HK-2 (cell line): ENCODE data around the gene MVK.

Experiments used
- DNase-seq: peaks from one replicate; pipeline ENCODE4 v3.0.0-alpha.2; 2018; ENCODE audit not compliant: unreplicated experiment

Gene MVK

DNA sequence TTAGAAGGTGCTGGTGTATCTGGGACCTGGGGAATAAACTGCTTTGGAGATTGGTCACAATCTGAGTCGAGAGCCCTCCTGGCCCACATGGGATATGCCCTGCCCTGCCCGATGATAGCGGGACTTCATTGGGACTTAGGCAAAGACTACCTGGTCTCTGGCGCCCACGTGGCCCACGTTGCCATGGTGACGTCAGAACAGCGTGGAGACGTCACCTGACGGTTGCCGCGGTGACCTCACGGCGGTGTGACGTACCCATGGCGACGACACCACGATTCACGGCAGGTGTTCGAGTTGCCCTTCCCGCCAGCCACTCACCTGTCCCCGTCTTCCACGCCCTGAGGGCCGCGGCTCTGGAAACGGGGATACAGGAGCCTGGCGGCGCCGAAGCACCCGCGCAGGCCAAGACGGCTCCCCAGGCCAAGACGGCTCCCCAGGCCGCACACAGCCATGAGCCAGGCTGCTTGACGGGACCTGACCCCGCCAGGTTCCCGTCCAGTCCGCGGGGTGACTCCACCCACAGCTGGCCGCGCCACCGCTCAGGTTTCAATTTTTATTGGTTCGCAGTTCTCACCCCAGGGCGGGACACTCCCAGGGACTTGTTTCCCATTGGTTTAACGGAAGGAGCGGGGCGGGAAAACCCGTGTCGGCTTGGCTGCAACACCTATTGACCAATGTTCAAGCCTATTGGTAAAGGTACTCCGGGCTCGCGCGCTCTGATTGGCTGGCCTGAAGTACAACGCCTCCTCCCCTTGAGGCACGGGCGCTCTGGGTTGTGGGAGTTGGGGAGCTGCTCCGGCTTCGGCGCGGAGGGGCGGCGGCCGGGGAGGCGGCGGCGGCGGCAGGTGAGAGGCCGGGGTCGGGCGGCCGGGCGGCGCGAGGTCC, at the start of gene MVK, which contains the start of gene MMAB:
Gene MVK, plus strand, starts transcription at position 766 of the 885 bp plus-strand sequence. CDS start 1,029 bp downstream, outside the sequence.
Gene MMAB, minus strand, starts transcription at position 476 of the 885 bp plus-strand sequence. Its CDS starts 24 bp downstream, at position 452.
- peak; percentile 99 for DNase-seq

DNA sequence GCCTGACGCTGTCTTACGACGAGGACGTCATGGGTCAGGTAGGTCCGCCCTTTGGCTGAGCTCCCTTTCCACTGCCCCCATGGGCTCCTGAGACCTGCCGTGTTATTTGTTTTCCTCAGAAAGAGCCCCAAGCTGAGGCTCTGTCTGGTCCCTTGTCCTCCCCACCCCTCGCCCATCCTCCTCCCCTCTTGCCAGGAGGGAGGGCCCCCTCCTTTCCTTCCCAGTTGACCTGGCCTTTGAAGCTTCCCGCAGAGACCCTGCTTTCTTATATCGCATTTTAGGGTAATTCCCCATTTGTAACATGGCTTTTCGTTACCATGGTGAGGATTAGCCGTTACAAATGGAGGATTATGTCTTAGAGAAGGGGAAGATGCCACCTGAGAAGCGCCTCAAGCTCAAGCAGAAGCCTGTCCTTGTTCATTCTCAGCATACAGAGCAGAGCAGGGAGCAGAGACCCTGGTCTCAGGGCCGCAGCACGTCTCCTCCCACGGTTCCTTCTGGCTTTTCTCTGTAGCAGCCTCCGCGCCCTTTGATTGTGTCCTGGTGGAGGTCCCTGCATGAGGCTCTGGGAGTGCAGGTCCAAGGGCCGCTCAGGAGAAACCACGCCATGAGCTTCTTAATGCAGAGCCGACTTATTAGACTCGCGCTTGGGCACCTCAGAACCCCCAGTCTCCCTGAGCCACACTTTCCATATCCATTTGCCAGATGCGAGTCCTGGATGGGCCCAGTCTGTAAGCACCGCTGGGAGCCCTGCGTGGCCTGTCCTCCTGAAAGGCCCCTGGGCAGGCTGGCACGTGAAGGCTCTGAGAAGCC, 48.9 kb upstream of the MVK start:
- DNase-seq = no peak

DNA sequence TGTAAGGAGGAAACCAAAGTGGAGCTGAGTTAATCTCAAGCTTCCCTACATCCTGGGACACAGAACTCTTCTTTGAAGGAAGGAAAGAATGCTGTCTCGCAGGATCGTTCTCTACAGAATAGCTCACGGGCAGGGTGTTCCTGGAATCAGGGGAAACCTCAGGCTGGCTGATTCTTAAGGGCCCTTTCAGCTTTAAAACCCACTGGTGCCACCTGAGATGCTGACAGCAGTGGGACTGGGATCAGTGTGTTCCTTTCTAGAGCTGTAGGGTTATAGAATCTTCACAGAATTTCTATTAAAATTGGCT, 48.4 kb upstream of the MVK start:
- DNase-seq = no peak

DNA sequence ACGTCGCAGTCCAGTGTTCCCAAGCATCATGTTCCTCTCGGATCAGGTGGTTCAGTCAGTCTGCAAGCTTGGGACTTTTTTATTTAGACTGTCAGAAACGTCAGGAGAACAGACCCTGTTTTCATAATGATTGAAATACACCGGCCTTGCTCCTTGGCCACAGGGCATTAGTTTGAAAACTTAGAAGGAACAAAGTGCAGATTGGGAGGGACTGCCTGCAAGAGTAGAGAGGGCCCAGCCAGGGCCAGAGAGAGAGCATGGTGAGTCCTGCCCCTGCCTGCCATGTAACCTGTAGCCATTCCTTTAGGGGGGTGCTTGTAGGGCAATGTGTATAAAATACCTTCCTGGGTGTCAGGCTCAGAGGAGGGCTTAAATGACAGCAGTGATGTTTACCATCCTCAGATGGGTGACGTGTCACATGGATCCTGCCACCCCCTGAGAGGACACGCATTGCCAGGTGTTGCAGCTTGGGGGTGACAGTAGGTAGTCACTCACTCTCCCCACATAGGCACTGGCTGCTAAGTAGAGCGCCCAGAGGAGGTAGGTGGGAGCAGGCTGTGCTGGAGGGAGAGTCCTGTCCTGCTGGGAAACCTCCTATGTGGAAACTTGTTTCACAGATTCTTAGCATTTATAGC, 46.0 kb upstream of the MVK start:
- DNase-seq = no peak

DNA sequence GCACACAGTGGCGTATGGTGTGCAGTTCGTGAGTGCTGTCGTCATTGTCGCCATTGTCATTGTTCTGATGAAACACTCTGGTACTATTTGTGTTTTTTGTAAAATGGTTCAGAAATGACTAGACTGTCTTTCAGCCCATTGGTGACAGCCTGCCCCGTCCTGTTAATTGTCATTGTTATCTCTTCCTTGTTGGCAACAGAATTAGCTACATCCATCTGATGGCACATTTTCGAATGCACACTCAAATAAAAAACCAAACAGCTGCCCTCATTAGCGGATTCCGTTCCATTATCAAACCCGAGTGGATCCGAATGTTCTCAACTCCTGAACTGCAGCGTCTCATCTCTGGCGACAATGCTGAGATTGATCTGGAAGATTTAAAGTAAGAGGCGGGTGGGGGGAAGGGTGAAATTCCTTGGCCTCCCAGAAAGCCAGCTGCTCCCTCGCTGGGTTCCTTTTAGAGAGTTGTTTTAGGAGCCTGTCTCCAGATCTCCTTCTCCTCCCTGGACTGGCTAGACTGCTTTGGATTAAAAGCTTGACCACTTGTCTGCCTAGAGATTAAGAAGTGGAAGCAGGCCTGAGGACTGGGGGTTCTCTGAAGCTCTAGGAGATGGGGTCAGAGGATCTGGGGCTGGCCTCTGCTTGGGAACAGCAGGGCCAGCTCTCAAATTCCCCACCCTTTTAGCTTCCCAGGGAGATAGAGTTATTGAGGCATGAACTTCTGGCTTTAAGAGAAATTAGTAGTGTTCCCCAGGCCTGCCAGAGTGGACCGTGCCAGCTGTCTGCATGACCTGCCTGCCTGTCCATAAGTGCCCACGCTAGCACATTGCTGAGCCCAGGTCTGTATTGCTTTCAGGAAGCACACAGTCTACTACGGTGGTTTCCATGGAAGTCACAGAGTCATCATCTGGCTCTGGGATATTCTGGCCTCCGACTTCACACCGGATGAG, 43.6 kb upstream of the MVK start:
- no peak for DNase-seq

DNA sequence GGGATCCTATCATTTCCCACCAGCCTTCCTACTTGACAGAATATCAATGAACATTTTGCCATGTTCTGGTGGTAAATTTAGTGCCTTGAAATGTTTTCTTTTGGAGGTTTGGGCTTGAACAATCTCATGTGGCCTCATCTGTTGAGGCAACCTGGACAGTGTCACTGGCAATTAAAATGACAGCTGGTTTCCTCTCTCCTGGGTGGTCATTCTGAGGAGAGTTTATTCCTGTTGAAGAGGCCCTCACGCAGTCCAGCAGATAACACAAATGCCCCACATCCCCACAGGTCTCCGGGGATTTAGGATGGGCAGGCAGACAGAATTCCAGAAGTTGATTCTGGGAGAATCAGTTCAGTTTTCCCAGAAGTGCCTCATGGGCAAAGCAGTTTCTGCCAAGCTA, 42.2 kb upstream of the MVK start:
- no peak for DNase-seq

DNA sequence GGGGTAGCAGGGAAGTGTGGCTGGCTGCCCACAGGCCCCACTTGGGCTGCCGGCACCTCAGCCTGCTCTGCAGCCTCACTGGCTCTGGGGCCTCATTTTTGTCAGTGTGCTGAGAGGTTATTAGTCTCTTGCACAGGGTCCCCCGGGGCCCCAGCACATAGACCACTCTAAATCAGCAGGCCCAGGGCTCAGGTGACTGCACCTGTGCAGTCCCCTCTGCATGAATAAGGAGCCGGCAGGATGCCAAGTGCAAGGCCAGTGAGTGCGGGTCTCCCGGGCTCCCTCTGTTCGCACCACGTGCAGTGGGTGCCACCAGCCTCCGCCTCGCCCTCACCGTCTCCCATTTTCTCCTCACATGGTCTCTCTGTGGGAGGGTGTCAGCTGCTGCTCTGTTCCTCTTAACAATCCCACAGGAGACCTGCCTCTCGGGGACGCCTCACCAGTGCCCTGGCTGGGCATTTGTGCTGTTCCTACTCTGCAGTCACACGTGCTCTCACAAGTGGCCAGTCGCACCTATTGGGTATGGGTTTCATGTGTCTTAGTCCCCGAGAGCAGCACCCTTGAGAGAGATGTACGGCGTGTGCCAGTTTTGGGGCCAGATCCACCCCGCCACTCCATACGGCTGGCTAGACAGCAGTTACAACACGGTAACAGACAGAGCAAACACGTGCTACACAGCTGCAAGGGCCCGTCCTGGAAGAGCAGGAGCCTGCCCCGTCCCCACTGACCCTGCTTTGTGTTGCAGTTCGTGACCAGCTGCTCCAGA, 40.7 kb upstream of the MVK start:
- DNase-seq = no peak

DNA sequence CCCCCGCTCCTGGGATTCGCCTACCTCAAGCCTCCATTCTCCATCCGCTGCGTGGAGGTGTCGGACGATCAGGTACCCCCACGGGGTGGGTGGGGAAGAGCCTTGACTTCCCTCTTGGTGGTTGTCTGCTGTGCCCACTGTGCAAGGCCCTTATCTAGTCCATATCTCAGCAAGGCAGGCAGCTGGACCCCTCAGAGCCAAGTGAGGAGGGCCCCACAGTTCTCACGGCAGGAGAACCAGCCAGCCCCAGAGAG, 40.2 kb upstream of the MVK start:
- DNase-seq = no peak

DNA sequence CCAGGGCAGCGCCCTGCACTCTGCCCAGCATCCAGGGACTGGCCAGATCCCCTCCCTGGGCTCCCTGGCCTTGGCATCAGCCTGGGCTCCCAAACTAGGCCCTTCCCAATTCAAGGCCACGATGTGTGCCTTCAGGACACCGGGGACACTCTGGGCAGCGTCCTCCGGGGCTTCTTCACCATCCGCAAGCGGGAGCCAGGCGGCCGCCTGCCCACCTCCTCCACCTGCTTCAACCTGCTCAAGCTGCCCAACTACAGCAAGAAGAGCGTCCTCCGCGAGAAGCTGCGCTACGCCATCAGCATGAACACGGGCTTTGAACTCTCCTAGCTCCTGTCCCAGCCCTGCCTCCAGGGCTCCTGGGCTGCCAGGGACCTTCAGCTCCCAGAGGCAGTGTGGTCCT, 39.1 kb upstream of the MVK start:
- DNase-seq = no peak

DNA sequence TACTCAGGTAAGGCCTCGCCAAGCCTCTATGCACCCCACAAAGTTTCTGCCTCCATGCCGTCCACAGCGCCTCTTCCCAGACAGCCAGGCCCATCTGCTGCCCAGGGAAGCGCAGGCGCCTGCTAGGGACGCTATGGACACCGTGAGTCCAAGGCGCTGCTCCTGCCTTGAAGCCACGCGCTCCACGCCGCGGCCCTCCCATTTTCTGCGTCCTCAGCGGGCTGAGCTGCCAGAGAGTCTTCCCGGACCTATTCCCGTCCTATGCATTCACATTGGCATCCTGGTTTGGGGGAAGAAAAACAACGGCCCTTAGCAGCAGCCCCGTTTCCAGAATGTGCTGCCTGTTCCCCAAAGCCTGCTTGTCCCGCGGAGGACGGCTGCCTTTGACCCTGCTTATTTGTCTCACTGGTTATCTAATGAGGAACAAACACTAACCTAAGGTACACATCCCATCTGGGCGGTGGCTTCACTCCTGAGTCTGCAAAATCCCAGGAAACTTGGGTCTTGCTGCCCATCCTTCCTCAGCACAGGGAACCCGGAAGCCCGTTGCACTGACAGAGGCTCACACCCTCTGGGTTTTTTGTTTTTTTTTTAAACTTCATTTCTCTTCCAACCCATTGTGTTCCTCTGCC, 38.2 kb upstream of the MVK start:
- DNase-seq = no peak

DNA sequence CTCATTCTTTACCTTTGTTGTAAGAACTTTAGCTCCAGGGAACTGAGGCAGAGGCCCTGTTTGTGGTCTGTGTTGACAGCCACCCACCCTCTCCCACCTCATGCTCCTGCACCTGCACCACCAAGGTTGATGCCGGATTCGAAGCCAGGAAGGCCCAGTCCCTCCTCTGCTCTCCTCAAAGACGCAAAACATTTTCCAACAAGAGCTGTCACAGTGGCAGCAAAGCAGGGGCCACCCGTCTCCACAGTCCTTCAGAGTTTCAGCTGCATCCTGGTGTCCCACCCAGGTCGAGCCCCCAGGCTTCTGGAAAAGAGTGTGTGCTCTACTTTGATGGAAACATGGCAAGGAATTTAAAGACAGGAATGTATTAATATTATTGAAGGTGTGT, 37.7 kb upstream of the MVK start:
- DNase-seq = no peak

DNA sequence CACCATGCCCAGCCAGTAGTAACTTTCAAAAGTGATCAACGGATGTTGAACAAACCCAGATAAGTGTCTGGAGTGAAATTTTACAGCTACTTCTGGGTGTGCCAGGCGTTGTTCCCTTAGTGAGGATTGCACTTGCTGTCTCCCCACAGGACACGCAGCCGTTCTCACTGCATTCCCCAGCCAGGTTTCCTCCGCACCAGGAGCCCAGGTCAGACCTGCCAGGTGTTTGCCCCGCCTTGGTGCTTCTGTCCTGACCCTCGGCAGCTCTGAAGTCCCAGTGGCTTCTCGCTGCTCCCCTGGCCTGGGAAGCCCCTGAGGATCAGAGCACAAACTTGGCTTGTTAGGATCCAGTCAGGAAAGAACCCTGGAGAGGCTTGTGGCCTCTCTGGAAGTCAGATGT, 36.5 kb upstream of the MVK start:
- DNase-seq = no peak

DNA sequence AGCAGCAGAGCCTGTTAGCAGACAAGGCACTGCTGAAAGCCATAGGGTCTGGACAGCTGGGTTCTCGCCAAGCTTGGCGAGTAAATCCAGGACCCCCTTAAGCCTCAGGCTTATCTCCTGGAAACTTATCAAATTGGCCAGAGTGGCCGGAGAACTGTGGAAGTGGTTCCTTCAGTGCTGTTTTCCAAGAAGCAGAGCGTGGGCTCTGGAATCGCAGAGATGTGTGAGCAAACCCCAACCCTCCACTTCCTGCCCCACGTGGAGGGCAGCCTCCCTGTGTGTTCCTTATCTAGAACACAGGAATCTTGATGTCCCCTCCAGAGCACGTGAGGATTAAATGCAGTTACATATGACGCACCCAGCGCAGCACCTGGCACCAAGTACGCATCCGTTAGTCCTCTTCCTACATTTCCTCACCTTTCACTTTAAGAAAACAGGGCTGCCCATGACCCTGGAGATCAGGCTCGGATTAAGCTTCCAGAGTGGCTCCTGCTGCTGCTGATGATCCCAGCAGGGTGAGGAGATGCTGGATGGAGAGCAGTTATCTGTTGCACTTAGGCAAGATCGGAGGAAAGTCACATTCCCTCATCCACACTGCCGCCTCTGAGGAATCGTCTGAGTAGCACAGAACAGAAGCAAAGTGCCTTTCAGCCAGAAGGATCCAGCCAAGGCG, 35.3 kb upstream of the MVK start:
- no peak for DNase-seq

DNA sequence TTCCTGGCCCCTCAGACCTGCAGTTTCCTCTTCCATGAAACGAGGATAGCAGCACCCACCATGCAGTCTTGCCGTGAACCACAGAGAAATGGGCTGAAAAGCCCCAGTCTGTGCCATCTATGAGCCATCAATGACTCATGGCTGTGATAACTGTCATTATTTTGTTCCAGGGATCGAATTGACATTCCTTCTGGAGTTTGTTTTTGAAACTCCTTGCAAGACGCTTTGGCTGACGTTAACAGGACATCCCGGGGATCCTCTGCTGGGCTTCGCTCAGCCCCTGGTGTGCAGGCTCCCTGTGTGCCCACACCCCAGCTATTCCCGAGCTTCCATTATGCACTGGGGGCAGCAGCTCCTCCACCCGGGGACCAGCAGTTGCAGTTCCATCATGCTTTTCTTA, 34.1 kb upstream of the MVK start:
- no peak for DNase-seq

DNA sequence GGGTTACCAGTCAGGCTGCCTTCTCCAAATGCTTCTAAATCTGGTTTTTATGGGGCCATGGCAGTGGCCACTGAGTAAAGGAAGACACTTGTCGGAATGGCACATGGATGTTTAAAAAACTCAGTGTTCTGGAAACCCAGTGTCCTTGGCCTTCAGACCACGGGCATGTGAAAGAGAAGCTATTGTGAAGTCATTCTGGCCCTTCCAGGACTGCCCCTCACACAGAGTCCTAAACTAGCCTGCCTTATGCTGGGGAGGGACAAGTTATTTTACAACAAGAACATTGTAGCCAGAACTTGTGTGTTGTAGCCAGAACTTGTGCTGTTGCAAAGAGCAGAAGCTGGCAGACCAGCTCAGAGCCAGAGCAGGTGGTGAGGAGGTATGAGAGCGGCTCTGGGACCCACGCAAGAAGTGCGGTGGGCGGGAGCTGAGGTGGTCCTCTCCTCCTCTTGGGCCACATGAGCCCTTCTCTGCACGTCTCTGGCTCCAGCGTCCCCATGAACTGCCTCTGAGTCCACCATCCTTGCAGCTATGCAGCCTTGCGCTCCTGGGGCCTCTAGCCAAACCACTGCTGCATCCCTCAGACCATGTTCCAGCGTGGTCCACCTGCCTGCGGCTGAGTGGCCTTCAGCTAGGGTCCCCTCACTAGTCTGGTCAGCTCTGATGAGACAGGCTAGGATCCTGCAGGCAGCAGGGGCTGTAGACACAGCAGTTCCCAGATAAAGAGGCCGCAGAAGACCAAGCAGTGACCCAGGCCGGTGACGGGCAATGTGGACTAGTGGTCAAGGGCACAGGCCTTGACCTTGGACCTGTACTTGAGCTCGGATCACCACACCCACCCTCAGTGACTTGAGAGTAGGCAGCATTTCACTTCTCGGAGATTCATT, 32.8 kb upstream of the MVK start:
- DNase-seq = no peak

DNA sequence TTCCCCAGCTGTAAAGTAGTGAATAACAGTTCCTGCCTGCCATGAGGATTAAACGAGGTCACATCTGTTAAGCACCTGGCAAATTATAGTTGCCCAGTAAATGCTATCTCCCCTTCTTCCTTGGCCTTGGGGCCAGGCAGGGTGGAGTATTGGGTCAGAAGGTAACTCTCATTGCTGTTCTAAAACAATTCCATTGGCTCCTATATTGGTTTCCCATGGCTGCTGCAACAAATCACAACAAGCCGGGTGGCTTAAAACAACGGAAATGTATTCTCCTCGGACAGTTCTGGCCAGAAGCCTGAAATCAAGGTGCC, 32.2 kb upstream of the MVK start:
- no peak for DNase-seq

DNA sequence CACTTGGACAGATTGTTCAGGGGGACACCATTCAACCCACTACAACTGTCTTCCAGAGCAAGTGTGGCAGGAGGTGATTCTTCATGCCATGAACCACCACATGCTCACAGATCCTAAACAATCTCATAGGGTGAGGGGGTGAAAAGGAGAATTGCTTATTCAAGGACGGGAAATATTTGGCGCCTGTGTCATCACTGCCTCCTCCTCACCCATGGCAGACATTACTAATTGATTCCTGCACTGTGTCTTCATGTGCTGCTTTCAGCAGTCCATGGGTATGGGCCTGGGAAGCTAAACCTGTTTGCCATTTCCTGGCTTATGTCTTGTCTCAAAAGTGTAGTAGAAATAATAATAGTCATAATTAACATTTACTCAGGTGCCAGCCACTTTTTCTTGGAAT, 31.6 kb upstream of the MVK start:
- no peak for DNase-seq

DNA sequence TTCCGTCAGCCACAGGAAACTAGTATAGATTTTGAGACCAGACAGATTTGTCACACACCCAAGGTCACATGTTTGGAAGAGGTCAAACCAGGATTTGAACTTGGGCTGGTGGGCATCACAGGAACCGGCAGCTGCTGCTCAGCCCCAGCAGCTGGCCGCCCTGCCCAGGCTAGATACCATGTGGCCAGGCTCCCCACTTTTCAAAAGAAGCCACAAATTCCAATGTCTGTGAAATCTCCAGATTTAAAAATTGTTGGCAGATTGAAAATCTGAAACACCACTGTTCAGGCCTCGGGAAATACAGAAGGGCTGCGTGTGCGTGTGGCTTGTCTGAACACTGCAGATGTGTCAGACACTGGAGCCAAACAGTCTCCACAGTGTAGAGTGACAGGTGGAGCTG, 30.7 kb upstream of the MVK start:
- no peak for DNase-seq

DNA sequence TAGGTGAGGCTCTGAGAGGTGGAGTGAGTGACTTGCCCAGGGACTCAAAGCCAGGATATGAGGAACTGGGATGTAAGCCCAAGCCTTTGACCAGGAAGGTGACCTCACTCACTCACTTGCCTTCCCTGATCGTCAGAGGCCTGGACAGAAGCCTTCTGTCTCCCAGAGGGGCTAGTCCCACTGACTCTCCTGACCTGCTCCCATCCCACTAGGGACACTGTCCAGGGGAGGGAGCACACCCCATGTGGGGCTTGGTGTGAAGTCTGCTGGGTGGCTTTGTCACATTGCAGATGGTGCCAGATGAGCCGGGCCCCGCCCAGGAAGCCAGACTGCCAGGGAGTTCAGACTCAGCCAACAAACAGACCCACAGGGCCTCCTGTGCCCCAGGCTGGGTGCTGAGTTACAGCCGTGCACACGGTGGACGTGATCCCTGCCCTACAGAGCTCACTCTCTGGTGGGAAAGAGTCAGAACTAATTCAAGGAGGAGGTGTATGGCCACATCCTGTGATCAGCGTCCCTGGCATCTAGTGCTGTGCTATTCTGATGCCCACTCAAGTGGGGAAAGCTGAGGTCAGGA, 28.6 kb upstream of the MVK start:
- DNase-seq = peak; percentile 53
